SK-N-MC (cell line): ENCODE data around the gene L3MBTL4.
"Not testable (repeated sequence)": the region's sequence is repeated elsewhere in the genome, so short reads cannot be mapped to it uniquely, and the experiment has no call there.

ENCODE experiments used
- DNase-seq: peaks from one replicate; pipeline ENCODE4 v3.0.0-alpha.2; 2011; ENCODE audit warnings: low read depth, low spot score
- H3K27ac ChIP-seq: fragments of 200-600 bp; sonication (generic); 2 replicates; pipeline ENCODE4 v1.5.1; 2016; ENCODE audit warnings: mixed run types
- H3K36me3 ChIP-seq: fragments of 200-600 bp; sonication (generic); 2 replicates; pipeline ENCODE4 v1.6.1; 2017; ENCODE audit warnings: antibody characterized with exemption, low read length, mixed read lengths; ENCODE audit not compliant: insufficient read depth
- H3K4me3 ChIP-seq: fragments of 200-600 bp; sonication (generic); 2 replicates; pipeline ENCODE4 v1.5.1; 2016
- H3K9ac ChIP-seq: fragments of 200-600 bp; sonication (generic); 2 replicates; pipeline ENCODE4 v1.8.0; 2017; ENCODE audit warnings: mixed run types, mixed read lengths; ENCODE audit not compliant: insufficient read length
- H3K9me3 ChIP-seq: fragments of 200-600 bp; sonication (generic); 2 replicates; pipeline ENCODE4 v1.6.1; 2017; ENCODE audit warnings: low read depth, mild to moderate bottlenecking, antibody characterized with exemption, low read length, moderate library complexity, mixed read lengths
- EZH2 ChIP-seq: fragments of 200-600 bp; sonication (generic); IDR thresholded peaks from one replicate; pipeline ENCODE4 v1.6.1; 2017; ENCODE audit warnings: antibody characterized with exemption
- FOXP2 ChIP-seq: optimal IDR thresholded peaks from 2 replicates; pipeline ENCODE3; 2011; ENCODE audit warnings: mild to moderate bottlenecking, moderate library complexity; ENCODE audit not compliant: insufficient read depth; ENCODE audit errors: extremely low read length, control extremely low read depth
- POLR2AphosphoS5 ChIP-seq: IDR thresholded peaks from 2 replicates; pipeline ENCODE4 v1.6.1; 2012; ENCODE audit warnings: mild to moderate bottlenecking, low read depth, low read length, borderline replicate concordance

L3MBTL4 gene

DNA sequence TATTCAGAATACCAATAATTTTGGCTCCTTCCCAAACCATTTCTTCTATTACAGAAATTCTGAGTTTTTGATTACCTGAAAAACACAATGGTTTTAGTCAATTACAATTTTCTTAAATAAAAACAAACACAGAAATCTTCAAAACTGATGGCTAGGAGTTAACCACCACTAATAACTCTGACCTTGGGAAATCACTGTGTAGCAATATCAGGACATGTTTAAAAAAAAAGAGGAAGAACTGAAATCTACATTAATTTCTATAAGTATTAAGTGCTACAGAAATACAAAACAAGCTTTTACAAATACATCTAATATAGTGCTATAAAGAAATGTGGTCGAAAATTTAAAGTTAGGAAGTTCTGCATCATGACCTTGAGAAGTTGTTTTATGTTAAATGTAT lies 14.9 kb downstream of the L3MBTL4 start:
- H3K9ac ChIP-seq = no peak overlapping the region
- TF ChIP-seq FOXP2 (no peak), EZH2 (no peak), POLR2AphosphoS5 (no peak)
- no peaks in the 10 kb centered on the region for H3K9me3 ChIP-seq
- H3K36me3 ChIP-seq = no peaks in the 10 kb centered on the region
- no peak for DNase-seq
- H3K27ac ChIP-seq = no peak overlapping the region
- H3K4me3 ChIP-seq = no peak overlapping the region

DNA sequence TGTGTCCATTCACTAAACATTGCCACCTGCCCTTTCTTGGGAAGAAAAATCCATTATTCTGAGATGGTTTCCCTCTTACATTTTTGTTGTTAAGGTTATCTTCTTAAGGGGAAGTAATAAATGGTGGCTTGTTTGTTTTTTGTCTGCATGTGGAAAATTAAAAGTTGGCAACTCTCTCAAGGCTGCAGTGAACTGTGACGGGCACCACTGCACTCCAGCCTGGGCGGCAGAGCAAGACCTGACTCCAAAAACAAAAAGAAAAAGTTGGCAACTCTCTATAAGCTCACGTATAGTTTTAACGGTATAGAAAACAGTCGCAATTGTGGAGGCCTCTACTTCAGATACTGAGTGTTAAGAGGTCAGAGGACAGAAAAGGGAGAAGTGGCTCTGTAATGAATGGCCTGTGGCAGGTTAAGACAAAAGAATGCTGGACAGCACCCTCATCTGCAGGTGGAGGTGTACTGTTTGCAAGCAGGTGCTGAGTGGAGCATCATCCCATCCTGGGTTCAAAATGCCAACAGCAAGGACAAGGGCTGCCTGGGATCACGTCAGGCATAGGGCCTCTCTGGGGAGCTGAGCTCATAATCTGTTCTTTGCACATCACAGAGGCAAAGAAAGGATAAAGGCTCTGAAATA lies 16.7 kb downstream of the L3MBTL4 start:
- no peak for DNase-seq
- no peaks in the 10 kb centered on the region for H3K9me3 ChIP-seq
- no peak overlapping the region for H3K27ac ChIP-seq
- no peaks in the 10 kb centered on the region for H3K36me3 ChIP-seq
- no peak overlapping the region for H3K9ac ChIP-seq
- no peak overlapping the region for H3K4me3 ChIP-seq
- TF ChIP-seq POLR2AphosphoS5 = no peak
- TF ChIP-seq FOXP2 = no peak
- no peak for TF ChIP-seq EZH2

DNA sequence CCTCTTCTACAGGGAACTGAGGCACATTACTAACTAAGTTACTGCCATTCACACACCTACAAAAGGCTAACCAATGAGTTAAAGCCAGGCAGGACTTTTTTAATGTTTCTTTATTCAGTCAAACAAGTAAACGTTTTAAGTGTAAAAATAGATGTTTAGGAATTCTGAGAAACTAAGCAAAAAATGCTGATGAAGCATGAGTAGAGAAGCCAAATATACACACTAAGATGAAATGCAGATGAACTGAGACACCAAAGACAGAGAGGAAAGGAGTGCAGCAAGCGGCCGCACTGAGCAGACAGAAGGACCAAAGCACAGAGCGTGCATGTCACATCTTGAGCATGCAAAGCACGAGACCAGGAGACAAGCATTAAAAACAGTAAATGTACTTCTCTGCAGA lies 17.9 kb downstream of the L3MBTL4 start:
- no peak overlapping the region for H3K4me3 ChIP-seq
- H3K9ac ChIP-seq = no peak overlapping the region
- H3K36me3 ChIP-seq = no peaks in the 10 kb centered on the region
- no peak for TF ChIP-seq FOXP2
- no peak for TF ChIP-seq POLR2AphosphoS5
- no peak for TF ChIP-seq EZH2
- no peak overlapping the region for H3K27ac ChIP-seq
- no peak for DNase-seq
- H3K9me3 ChIP-seq = no peaks in the 10 kb centered on the region

DNA sequence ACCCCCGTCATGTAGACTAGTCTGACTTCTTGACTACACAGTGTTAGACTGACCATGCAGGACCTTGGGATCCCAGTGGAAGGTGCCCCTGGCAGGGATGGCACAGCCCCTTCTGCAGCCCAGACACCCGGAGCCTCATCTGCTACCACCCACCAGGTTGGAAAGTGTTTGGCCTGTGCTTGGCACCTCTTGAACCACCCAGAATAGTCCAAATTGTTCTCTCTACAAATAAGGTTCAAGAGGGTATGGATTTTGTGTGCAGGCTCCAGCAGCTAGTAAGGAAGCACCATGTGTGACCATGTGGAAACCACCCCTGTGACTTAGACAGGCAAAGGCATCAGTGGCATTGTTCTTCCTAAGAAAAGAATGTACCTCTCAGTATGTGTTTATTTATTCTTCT lies 18.4 kb downstream of the L3MBTL4 start:
- no peak overlapping the region for H3K9ac ChIP-seq
- no peaks in the 10 kb centered on the region for H3K36me3 ChIP-seq
- DNase-seq = no peak
- H3K9me3 ChIP-seq = no peaks in the 10 kb centered on the region
- TF ChIP-seq EZH2 (no peak), POLR2AphosphoS5 (no peak), FOXP2 (no peak)
- H3K4me3 ChIP-seq = no peak overlapping the region
- no peak overlapping the region for H3K27ac ChIP-seq

DNA sequence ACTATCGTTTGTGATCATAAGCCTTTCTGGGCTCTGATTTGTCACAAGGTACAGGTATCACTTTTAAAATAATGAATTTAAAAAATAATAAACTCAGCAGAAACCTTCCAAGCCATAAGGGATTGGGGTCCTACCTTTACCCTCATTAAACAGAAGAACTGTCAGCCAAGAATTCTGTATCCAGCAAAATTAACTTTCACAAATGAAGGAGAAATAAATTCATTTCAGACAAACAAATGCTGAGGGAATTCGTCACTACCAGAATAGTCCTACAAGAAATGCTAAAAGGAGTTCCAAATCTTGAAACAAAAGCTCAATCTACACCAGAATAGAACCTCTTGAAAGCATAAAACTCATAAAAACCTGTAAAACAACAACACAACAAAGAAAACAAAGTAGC lies 25.7 kb downstream of the L3MBTL4 start:
- H3K9ac ChIP-seq = no peak overlapping the region
- H3K27ac ChIP-seq = no peak overlapping the region
- no peak overlapping the region for H3K4me3 ChIP-seq
- H3K9me3 ChIP-seq = no peaks in the 10 kb centered on the region
- DNase-seq = no peak
- TF ChIP-seq POLR2AphosphoS5 = no peak
- H3K36me3 ChIP-seq = no peaks in the 10 kb centered on the region

DNA sequence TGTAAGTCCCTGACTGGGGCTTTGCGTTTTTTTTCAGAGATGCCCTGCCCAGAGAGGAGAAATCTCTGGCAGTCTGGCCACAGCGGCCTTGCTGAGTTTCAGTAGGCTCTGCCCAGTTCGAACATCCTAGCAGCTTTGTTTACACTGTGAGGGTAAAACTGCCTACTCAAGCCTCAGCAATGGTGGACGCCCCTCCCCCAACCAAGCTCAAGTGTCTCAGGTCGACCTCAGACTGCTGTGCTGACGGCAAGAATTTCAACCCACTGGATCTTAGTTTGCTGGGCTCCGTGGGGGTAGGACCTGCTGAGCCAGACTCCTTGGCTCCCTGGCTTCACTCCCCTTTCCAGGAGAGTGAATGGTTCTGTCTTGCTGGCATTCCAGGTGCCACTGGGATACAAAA lies 31.7 kb downstream of the L3MBTL4 start:
- no peak for TF ChIP-seq EZH2
- no peak for TF ChIP-seq FOXP2
- TF ChIP-seq POLR2AphosphoS5 = no peak

DNA sequence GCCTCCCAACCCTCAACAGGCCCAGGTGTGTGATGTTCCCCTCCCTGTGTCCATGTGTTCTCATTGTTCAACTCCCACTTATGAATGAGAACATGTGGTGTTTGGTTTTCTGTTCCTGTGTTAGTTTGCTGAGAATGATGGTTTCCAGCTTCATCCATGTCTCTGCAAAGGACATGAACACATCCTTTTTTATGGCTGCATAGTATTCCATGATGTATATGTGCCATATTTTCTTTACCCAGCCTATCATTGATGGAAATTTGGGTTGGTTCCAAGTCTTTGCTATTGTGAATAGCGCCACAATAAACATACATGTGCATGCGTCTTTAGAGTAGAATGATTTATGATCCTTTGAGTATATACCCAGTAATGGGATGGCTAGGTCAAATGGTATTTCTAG lies 37.2 kb downstream of the L3MBTL4 start:
- H3K9me3 ChIP-seq, H3K27ac ChIP-seq, H3K36me3 ChIP-seq, DNase-seq, H3K9ac ChIP-seq, H3K4me3 ChIP-seq: not testable (repeated sequence)

More for the DNA sequence above, 31.7 kb downstream of the L3MBTL4 start:
- Histone ChIP-seq H3K36me3 (no peaks in the 10 kb centered on the region), H3K9ac (no peak overlapping the region), H3K27ac (no peak overlapping the region), H3K9me3 (no peaks in the 10 kb centered on the region), H3K4me3 (no peak overlapping the region)
- DNase-seq = no peak

DNA sequence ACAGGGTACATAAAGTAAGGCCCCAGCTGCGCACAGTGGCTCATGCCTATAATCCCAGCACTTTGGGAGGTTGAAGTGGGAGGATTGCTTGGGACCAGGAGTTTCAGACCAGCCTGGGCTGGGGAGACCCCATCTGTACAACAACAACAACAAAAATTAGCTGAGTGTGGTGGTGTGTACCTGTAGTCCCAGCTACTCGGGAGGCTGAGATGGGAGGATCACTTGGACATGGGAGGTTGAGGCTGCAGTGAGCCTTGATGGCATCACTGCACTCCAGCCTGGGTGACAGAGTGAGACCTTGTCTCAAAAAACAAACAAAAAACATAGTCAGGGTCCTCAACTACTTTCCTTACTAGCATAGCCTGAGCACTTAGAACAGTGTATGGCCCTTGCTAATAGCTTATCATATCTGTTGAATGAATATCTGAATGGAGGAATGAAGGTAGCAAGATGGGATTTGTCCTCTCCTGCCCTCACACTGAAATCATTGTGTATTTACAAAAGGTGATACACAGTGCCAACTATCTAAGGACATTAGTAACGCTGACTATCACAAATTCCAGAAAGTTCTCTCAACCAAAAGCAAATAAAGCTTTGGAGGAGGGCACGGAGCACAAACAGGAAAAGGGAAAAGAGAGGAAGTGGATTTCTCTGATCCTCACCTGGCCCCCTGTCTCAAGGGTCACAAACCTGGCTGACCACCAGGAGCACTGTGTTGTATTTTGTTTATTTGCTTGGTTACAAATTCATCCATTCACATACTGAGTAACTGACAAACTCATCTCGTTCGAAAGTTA lies 38.1 kb downstream of the L3MBTL4 start:
- no peak overlapping the region for H3K27ac ChIP-seq
- H3K4me3 ChIP-seq = no peak overlapping the region
- H3K9me3 ChIP-seq = no peaks in the 10 kb centered on the region
- no peak overlapping the region for H3K9ac ChIP-seq
- H3K36me3 ChIP-seq = no peaks in the 10 kb centered on the region
- DNase-seq = no peak
- TF ChIP-seq FOXP2 (no peak), EZH2 (no peak), POLR2AphosphoS5 (no peak)
